Gastrocnemius medialis (tissue), 4 donors: ENCODE results near the gene KIRREL3. TPM values are rescaled to one million over a fixed set of nuclear protein-coding genes. Genes with fewer than 3 reads are reported as not detected.

Source experiments
- ATAC-seq, 2 donors: fragments of 150-250 bp; one replicate each; pipeline ENCODE4 v1.9.1; 2016
- DNase-seq, 2 donors: peaks; one replicate each; pipeline ENCODE4 v3.0.0-alpha.2; 2019
- H3K27ac ChIP-seq, 4 donors: fragments of 200-600 bp; sonication (generic); 1 replicate in 1 of 4; 2 replicates in 3 of 4; pipeline ENCODE4 v1.5.1; 2016 to 2018; ENCODE audit warnings: mild to moderate bottlenecking in 2 of 4, moderate library complexity in 1 of 4
- H3K27me3 ChIP-seq, 3 donors: fragments of 200-600 bp; sonication (generic) in 2 of 3; 1 replicate in 1 of 3; 2 replicates in 2 of 3; pipeline versions ENCODE4 v1.5.1 to v1.6.0; 2016 to 2019; ENCODE audit warnings: mild to moderate bottlenecking in 1 of 3, moderate library complexity in 1 of 3
- H3K36me3 ChIP-seq, 2 donors: fragments of 200-600 bp; sonication (generic) in 1 of 2; one replicate each; pipeline ENCODE4 v1.5.1; 2017 to 2018
- H3K4me1 ChIP-seq, 2 donors: fragments of 200-600 bp; sonication (generic) in 1 of 2; one replicate each; pipeline ENCODE4 v1.5.1; 2016 to 2017; ENCODE audit warnings: mild to moderate bottlenecking in 2 of 2
- H3K4me3 ChIP-seq, 4 donors: fragments of 200-600 bp; sonication (generic) in 3 of 4; 1 replicate in 1 of 4; 2 replicates in 3 of 4; pipeline ENCODE4 v1.5.1; 2016 to 2019; ENCODE audit warnings: mild to moderate bottlenecking in 2 of 4
- H3K9me3 ChIP-seq, 3 donors: fragments of 200-600 bp; sonication (generic) in 2 of 3; 1 replicate in 1 of 3; 2 replicates in 2 of 3; pipeline ENCODE4 v1.5.1; 2016 to 2019
- POLR2A ChIP-seq, 2 donors: fragments of 450-650 bp; IDR thresholded peaks; one replicate each; pipeline ENCODE4 v1.6.1; 2017; ENCODE audit warnings: antibody characterized with exemption in 2 of 2, mild to moderate bottlenecking in 2 of 2, moderate library complexity in 2 of 2
- in situ Hi-C, 4 donors: fragments of 200-750 bp; cut with MboI; loops; one replicate each; pipeline versions ENCODE4 v1.15.0 to v1.8.0; 2017; ENCODE audit warnings: low sequenced_read_pairs in 4 of 4
- intact Hi-C: fragments of 100-400 bp; cut with DNase I; formaldehyde crosslinking; loops from one replicate; pipeline ENCODE4 v1.15.1; 2023; ENCODE audit warnings: low total_unique reads
- total RNA-seq, 4 donors: library from RNA; depleted of rRNA; stranded (reverse); fragments of >200 nt; gene quantifications; one replicate each; pipeline versions ENCODE4 v1.1.0 to v1.2.3, GENCODE V29; 2016
- TF ChIP-seq, protein P1 (sequence below), 5 experiments: fragments of 450-650 bp in 3 of 5; fragments of 200-600 bp in 2 of 5; sonication (generic) in 2 of 5; IDR thresholded peaks in 4 of 5; conservative IDR thresholded peaks in 1 of 5; 1 replicate in 4 of 5; 2 replicates in 1 of 5; pipeline ENCODE4 v1.5.1; 2016 to 2019; ENCODE audit warnings: antibody characterized with exemption in 5 of 5, mild to moderate bottlenecking in 3 of 5, moderate library complexity in 3 of 5

Gene KIRREL3
- total RNA-seq, 4 donors from 2014 or later, result 0.10 TPM; not detected in 3

DNA sequence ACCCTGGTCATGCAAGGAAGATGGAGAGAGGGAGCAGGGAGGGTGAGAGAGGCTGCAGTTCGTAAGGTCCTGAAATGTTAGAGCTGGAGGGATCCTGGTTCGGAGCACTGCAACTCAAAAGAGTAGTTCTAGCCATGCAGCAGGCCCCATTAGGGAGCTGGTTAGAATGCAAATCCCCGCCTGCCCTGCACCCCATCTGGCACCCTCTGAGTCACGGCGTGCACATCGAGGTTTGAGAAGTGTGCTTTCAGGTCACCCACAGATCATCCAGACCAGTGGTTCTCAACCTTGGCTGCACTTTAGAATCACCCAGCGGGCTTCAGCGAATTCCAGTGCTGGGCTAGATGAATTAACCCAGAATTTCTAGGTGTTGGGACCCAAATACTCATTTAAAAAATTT is 596.9 kb downstream of the KIRREL3 start:
- TF ChIP-seq POLR2A (IDR thresholded peaks at IDR 0.05), result no peak
- TF ChIP-seq, protein P1, sequence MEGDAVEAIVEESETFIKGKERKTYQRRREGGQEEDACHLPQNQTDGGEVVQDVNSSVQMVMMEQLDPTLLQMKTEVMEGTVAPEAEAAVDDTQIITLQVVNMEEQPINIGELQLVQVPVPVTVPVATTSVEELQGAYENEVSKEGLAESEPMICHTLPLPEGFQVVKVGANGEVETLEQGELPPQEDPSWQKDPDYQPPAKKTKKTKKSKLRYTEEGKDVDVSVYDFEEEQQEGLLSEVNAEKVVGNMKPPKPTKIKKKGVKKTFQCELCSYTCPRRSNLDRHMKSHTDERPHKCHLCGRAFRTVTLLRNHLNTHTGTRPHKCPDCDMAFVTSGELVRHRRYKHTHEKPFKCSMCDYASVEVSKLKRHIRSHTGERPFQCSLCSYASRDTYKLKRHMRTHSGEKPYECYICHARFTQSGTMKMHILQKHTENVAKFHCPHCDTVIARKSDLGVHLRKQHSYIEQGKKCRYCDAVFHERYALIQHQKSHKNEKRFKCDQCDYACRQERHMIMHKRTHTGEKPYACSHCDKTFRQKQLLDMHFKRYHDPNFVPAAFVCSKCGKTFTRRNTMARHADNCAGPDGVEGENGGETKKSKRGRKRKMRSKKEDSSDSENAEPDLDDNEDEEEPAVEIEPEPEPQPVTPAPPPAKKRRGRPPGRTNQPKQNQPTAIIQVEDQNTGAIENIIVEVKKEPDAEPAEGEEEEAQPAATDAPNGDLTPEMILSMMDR (IDR thresholded peaks at IDR 0.05 in 4 of 5, conservative IDR thresholded peaks at IDR 0.05 in 1 of 5), result no peak
- ATAC-seq, result no peak
- intact Hi-C loops (no loop called here), in situ Hi-C loops (no loop called here)
- no peaks in the 10 kb centered on the region for H3K4me1 ChIP-seq
- no peaks in the 10 kb centered on the region for H3K36me3 ChIP-seq
- no peak for DNase-seq
- no peaks in the 10 kb centered on the region for H3K9me3 ChIP-seq
- no peaks in the 10 kb centered on the region for H3K27me3 ChIP-seq
- no peak overlapping the region for H3K27ac ChIP-seq
- no peak overlapping the region for H3K4me3 ChIP-seq

DNA sequence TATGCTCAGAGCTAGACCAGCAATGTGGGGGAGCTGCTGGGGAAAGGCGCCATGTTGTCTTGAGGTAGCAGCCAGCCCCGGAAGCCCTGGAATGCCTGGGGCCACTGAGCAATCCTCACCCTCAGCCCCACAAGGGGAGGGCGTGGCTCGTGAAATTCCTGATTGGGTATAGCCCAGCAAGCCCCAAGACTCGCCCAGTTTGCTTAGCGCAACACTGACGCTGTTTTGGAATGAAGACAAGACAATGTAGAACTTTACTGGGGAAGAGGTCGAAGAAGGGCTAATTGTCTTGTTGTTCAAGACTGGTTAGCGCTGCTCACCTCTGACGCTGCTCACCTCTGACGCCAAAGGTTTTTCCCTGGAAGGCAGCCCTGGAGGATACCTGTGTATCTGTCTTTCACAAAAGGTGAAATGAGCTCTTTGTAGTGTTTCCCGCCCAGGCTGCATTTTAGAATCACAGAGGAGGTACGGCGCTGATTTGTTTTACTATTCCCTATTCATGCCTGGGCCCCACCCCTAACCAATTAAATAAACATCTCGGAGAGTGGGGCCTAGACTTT is 597.5 kb downstream of the KIRREL3 start:
- Histone ChIP-seq H3K4me3 (no peak overlapping the region), H3K9me3 (no peaks in the 10 kb centered on the region), H3K4me1 (no peaks in the 10 kb centered on the region), H3K27me3 (no peaks in the 10 kb centered on the region), H3K27ac (no peak overlapping the region), H3K36me3 (no peaks in the 10 kb centered on the region)
- in situ Hi-C loops, result no loop called here
- DNase-seq (no peak), ATAC-seq (no peak)
- TF ChIP-seq POLR2A (IDR thresholded peaks at IDR 0.05), result no peak
- TF ChIP-seq, protein P1 (IDR thresholded peaks at IDR 0.05 in 4 of 5, conservative IDR thresholded peaks at IDR 0.05 in 1 of 5), result no peak
- intact Hi-C loops, result no loop called here

DNA sequence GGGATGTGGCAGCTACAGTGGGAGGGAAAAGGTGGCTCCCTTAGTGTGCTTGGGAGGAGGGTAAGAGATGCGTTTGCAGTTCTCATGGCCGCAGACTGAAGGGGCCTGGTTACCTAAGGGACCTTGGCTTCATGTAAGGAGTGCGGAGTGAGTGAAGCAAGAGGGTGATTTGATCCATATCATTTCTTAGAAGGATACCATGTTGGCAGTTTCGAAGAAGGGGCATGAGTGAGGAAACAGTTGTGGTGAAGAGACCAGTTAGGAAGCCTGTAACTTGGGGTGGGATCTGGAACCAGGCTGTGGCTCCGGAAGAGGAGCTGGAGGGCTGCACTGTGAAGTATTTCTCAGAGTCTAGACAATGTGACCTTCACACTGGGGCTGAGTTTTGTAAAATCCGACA is 600.1 kb downstream of the KIRREL3 start:
- intact Hi-C loops, result no loop called here
- Histone ChIP-seq H3K9me3 (no peaks in the 10 kb centered on the region), H3K36me3 (no peaks in the 10 kb centered on the region), H3K4me3 (no peak overlapping the region), H3K27me3 (no peaks in the 10 kb centered on the region), H3K4me1 (no peaks in the 10 kb centered on the region), H3K27ac (no peak overlapping the region)
- in situ Hi-C loops, result no loop called here
- TF ChIP-seq, protein P1 (IDR thresholded peaks at IDR 0.05 in 4 of 5, conservative IDR thresholded peaks at IDR 0.05 in 1 of 5), result no peak
- TF ChIP-seq POLR2A (IDR thresholded peaks at IDR 0.05), result no peak
- ATAC-seq (no peak), DNase-seq (no peak)

DNA sequence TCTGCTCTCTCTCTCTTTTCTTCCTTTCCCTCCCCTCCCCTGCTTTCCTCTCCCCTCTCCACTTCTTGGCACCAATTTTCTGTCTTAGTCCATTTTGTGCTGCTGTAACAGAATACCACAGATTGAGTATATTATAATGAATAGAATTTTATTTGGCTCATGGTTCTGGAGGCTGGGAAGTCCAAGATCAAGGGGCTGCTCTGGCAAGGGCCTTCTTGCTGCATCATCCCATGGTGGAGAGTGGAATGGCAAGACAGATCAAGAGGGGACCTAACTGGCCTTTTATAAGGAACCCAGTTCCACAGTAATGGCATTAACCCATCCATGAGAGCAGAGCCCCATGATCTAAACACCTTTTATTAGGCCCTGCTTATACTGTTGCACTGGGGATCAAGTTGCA is 600.6 kb downstream of the KIRREL3 start:
- Histone ChIP-seq H3K4me1 (no peaks in the 10 kb centered on the region), H3K27me3 (no peaks in the 10 kb centered on the region), H3K4me3 (no peak overlapping the region), H3K27ac (no peak overlapping the region), H3K9me3 (no peaks in the 10 kb centered on the region), H3K36me3 (no peaks in the 10 kb centered on the region)
- intact Hi-C loops, result no loop called here
- TF ChIP-seq, protein P1 (IDR thresholded peaks at IDR 0.05 in 4 of 5, conservative IDR thresholded peaks at IDR 0.05 in 1 of 5), result no peak
- TF ChIP-seq POLR2A (IDR thresholded peaks at IDR 0.05), result no peak
- DNase-seq (no peak), ATAC-seq (no peak)
- in situ Hi-C loops, result no loop called here

DNA sequence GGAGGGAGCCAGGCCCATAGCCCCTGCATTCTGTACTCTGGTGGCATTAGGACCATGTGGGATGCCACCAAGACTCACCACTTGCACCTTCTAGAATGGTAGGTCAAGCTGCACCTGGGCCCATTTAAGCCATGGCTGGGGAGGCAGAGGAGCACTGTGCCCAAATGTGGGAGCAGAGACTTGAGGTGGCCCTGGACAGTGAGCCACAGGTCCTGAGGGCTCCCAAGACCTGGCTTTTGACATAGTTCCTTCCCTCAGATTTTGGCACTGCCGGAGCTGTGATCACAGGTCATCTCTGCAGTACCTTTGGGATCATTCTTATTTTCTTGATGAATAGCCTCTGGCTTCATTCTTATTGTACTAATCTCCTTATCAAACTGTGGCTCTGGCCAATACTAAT is 601.8 kb downstream of the KIRREL3 start:
- in situ Hi-C loops, result no loop called here
- TF ChIP-seq POLR2A (IDR thresholded peaks at IDR 0.05), result no peak
- TF ChIP-seq, protein P1 (IDR thresholded peaks at IDR 0.05 in 4 of 5, conservative IDR thresholded peaks at IDR 0.05 in 1 of 5), result no peak
- Histone ChIP-seq H3K4me1 (no peaks in the 10 kb centered on the region), H3K36me3 (no peaks in the 10 kb centered on the region), H3K27ac (no peak overlapping the region), H3K27me3 (no peaks in the 10 kb centered on the region), H3K4me3 (no peak overlapping the region), H3K9me3 (no peaks in the 10 kb centered on the region)
- ATAC-seq, result no peak
- no peak for DNase-seq
- intact Hi-C loops, result no loop called here
